ENCODE results near the gene CCDC28A.

CCDC28A gene

DNA sequence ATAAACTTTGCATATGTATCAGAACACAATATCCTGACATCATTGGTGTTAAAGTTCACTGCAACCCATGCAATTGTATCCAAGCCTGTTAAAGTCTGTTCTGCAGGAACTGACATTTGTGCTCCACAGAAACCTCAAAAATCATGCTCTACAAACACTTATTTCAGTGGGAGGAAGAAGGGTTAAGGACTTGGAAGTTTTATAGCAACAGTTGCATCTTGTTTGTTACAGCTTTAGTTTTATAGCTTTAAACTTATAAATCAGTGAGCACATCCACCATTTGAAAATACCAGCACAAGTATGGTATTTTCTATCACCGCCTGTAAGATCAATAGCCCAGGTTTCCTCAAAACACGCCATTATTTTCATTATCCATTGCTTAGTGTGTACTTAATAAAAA, 23.2 kb downstream of the CCDC28A start:
- no peak for DNase-seq

GRCh38 chr6:138797806-138798446, 24.4 kb downstream of the CCDC28A start:
- no peak for DNase-seq

GRCh38 chr6:138800377-138801150, 27.0 kb downstream of the CCDC28A start:
- no peak for DNase-seq

DNA sequence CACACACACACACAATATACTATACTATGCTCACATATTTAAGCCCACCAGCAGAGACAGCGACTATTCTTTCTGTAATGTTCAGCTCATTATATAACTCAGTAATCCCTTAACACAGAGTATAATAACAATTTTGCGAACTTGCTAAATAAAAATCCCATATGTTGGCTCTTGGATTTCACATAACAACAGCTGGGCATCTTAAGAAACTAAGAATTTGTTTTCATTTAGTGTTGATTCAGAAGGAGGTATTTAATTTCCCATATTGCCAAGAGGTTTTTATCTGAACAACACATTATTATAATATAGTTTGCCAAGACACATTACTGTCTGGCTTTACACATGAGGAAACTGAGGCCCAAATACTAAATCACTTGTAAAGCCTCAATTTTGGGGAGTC, 29.8 kb downstream of the CCDC28A start:
- DNase-seq = no peak

DNA sequence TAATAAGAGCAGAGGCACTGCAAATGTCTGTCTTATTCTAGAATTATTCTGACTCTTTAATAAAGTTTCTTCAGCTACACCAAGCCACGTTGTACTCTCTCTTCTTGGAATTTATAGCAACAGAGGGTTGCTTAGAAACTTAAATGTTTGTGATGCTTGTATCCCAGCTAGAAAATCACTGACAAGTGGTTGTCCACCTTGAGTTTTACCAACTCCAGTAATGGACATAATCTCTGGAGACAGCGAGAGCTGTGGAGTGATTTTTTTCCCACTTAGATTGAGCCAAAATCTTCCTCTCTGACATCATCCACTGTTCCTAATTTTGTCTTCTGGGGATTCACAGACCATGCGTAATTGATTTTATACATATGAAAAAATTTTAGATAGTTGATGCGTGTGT, 30.3 kb downstream of the CCDC28A start:
- DNase-seq = no peak

- no peak for DNase-seq
Measured at GRCh38 chr6:138805016-138805765, 31.6 kb downstream of the CCDC28A start.

DNA sequence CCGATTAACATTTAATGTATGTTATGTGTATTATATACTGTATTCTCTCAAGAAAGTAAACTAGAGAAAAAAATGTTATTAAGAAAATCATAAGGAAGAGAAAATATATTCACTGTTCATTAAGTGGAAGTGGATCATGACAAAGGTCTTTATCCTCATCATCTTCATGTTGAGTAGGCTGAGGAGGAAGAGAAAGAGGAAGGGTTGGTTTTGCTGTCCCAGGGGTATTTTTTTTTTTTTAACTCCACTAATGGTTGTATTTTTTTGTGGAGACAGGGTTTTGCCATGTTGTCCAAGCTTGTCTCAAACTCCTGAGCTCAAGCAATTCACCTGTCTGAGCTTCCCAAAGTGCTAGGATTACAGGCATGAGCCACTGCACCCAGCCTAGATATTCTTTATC, 33.3 kb downstream of the CCDC28A start:
- DNase-seq = no peak

- no peak for DNase-seq
Measured at GRCh38 chr6:138809677-138810076, 36.1 kb downstream of the CCDC28A start.

GRCh38 chr6:138811866-138812265, 38.3 kb downstream of the CCDC28A start:
- DNase-seq = no peak

GRCh38 chr6:138814179-138814834, 40.7 kb downstream of the CCDC28A start:
- DNase-seq = no peak

DNA sequence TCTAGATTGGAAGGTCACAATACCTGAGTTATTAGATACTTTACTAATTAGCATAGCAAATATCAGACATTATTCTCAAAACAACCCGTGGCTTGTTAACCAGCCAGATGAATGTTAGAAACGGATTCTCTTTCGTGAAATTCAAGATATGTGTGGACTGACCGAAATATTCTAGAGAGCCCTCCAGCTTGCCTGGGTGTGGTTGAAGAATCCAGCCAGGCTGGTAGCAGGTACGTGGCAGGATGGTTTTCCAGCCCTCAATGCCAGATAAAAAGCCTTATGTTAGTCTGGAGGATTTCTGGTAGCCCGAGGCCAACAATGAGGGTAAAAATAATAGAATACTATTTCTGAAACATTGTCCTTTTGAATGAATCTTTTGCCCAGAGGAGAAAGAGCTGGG, 41.7 kb downstream of the CCDC28A start:
- DNase-seq = no peak

DNA sequence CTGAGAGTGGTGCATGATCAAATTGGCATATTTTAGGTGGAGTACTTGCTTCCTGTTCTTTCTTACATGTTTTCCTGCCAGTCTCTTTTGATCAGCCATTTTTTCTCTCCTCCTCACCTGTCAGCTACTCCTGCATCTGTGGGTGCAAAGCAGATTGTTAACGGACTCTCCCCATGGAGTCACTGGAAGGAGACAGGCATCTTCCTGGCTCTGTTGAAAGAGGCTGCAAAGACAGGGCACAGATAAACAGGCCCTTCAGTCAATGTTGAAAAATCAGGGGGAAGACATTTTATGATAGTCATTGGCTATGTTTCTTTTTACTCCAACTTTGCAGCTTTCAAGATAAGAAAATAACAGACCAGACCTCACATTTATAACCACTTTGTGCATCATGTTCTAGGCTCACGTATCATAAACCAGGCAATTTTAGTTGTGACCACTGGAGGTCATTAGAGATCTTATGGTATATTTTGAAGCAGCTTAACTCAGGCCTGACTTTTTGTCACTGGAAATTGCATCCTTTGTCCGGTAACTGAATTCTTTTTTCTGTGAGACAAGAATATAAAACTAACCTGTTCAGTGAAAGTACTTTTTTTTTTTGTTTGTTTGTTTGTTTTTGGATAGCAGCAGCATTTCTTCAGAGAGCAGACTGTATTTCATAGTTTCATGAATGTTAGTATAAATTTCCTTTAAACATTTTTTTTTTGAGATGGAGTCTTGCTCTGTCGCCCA, 42.4 kb downstream of the CCDC28A start:
- no peak for DNase-seq

- DNase-seq = no peak
Measured at GRCh38 chr6:138817799-138818198, 44.2 kb downstream of the CCDC28A start.

GRCh38 chr6:138818496-138819194, 45.1 kb downstream of the CCDC28A start:
- no peak for DNase-seq

DNA sequence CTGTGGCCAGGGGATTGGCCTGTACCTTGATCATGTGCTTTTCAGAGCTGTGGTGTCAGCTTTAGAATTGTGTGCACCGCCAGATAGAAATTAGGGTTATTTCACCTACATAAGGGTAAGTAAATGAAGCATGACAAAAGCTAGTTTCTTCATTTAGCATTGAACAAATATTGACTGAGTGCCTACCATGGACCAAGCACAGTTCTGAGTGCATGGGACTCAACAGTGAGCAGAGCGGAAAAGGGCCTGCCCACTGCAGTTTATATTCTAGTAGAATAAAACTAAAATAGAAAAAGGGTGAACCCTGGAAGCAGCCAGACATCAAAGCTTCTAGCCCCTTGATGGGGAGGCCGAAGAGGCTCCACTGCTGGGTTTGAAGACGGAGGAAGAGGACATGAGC, 48.0 kb downstream of the CCDC28A start:
- no peak for DNase-seq

DNA sequence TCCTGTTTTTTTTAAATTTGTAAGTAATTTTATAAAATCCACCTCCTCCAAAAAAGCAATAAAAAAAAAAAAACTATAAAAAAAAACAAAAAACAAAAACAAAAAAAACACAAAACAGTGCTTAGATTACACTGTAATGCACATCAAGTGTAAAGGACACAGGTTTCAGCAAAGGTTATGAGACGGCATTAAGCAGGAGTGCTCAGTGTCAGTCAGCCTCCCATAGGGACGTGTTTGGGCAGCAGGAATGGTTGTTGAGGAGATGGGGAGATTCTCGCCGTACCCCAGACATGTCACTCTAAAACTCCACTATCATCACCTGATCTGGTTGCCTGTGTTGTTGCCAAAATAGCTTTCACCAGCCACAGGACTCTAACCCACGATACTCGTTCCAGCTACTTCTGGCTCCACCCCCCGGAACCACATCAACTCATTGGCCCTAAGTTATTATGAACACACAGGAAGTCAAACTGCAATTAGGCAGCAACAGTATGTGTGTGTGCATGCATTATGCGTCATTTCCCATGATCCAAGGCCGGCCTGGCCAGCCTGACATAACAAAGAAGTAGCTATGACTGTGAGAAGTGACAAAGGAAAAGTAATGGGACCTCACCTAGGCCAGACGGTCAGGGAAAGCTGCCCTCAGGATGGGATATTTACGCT, 51.0 kb downstream of the CCDC28A start:
- DNase-seq = no peak

GRCh38 chr6:138830248-138830647, 56.7 kb downstream of the CCDC28A start:
- DNase-seq = no peak

DNA sequence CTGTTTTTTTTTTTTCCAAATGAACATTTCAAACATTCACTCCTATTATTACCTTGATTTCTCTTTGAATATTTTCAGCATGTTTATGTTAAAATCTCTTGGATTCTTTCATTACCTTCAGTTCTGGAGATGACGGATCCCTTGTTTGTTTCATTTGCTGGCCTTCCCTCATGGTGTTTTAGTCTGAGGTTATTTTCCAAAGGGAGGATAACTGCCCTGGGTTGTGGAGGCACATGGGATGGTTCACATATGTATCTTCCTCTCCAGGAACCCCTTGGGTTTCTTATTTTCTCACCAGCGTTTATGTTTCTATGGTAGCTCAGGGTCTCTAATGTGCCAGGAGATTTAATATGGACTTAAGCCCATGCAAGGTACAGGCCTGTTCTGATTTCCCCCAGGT, 58.6 kb downstream of the CCDC28A start:
- no peak for DNase-seq

- DNase-seq = no peak
Measured at GRCh38 chr6:138833816-138834539, 60.4 kb downstream of the CCDC28A start.

DNA sequence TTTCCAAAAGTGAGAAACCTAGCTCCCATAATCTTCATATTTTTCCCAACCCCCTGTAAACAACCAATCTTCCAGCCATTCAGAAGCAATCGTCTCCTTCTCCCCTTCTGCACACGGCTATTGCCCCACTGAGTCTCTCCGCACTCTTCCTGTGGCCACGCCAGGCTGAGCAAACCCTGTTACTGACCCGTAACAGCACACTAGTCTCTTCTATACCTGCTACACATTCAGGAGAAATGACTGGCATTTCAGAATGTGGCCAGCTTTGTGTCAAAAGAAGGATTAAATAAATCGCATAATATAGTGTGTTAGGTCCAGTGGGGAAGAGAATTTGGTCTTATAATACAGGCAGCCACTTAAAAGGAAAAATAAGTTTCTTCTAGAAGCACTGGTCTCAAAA, 63.7 kb downstream of the CCDC28A start:
- no peak for DNase-seq
